DOHH2 (cell line): ENCODE results near the gene CNTN5.

ENCODE experiments used
- H3F3A ChIP-seq: fragments of 200-600 bp; sonication (generic), shearing (Covaris generic); 2 replicates; pipeline ENCODE4 v1.6.0; 2016; ENCODE audit warnings: antibody characterized with exemption, mild to moderate bottlenecking; ENCODE audit not compliant: control insufficient read depth, insufficient read depth
- H3K27ac ChIP-seq: fragments of 200-600 bp; sonication (generic); 2 replicates; pipeline ENCODE4 v1.5.1; 2014; ENCODE audit warnings: low read depth, mild to moderate bottlenecking, low read length, moderate library complexity
- H3K27me3 ChIP-seq: fragments of 200-600 bp; sonication (generic); 2 replicates; pipeline ENCODE4 v1.6.1; 2014; ENCODE audit warnings: mild to moderate bottlenecking, low read length, mixed read lengths; ENCODE audit not compliant: control insufficient read depth
- H3K36me3 ChIP-seq: fragments of 200-600 bp; sonication (generic); 2 replicates; pipeline ENCODE4 v1.6.1; 2014; ENCODE audit warnings: mild to moderate bottlenecking, low read length, moderate library complexity, mixed read lengths; ENCODE audit not compliant: control insufficient read depth
- H3K4me1 ChIP-seq: fragments of 200-600 bp; sonication (generic); 2 replicates; pipeline ENCODE4 v1.6.1; 2014; ENCODE audit warnings: mild to moderate bottlenecking, low read length, mixed read lengths; ENCODE audit not compliant: control insufficient read depth
- H3K4me2 ChIP-seq: fragments of 200-600 bp; sonication (generic); 2 replicates; pipeline ENCODE4 v1.6.0; 2014; ENCODE audit warnings: mild to moderate bottlenecking, low read length, moderate library complexity
- H3K4me3 ChIP-seq: fragments of 200-600 bp; sonication (generic); 2 replicates; pipeline ENCODE4 v1.5.1; 2014; ENCODE audit warnings: mild to moderate bottlenecking, low read length, mixed read lengths
- H3K79me2 ChIP-seq: fragments of 200-600 bp; sonication (generic); 2 replicates; pipeline ENCODE4 v1.6.1; 2014; ENCODE audit warnings: mild to moderate bottlenecking, low read length, mixed read lengths; ENCODE audit not compliant: control insufficient read depth
- H3K9me2 ChIP-seq: fragments of 200-600 bp; sonication (generic); replicated peaks from 2 replicates; pipeline ENCODE4 v1.6.1; 2014; ENCODE audit warnings: mild to moderate bottlenecking, low read length, mixed read lengths; ENCODE audit not compliant: control insufficient read depth
- H3K9me3 ChIP-seq: fragments of 200-600 bp; sonication (generic); 2 replicates; pipeline ENCODE4 v1.6.1; 2014; ENCODE audit warnings: antibody characterized with exemption, low read length, mixed read lengths; ENCODE audit not compliant: control insufficient read depth, insufficient read depth
- H4K20me1 ChIP-seq: fragments of 200-600 bp; sonication (generic); 2 replicates; pipeline ENCODE4 v1.6.0; 2014; ENCODE audit warnings: low read depth, mild to moderate bottlenecking, antibody characterized with exemption, low read length, moderate library complexity; ENCODE audit not compliant: control insufficient read depth, insufficient read depth
- CTCF ChIP-seq: fragments of 200-600 bp; sonication (generic); IDR thresholded peaks from one replicate; pipeline ENCODE4 v1.5.1; 2014; ENCODE audit warnings: antibody characterized with exemption, mild to moderate bottlenecking, low read depth, low read length; ENCODE audit not compliant: poor library complexity, severe bottlenecking
- EZH2phosphoT487 ChIP-seq: fragments of 200-600 bp; sonication (generic); IDR thresholded peaks from 2 replicates; pipeline ENCODE4 v1.6.1; 2017; ENCODE audit warnings: borderline replicate concordance, mild to moderate bottlenecking, antibody characterized with exemption, low read length, moderate library complexity, mixed read lengths

The CNTN5 gene

GRCh38 chr11:99565333-99565732 lies 544.6 kb downstream of the CNTN5 start:
- Histone ChIP-seq H3K27ac (no peak overlapping the region), H3K79me2 (no peaks in the 10 kb centered on the region), H3K9me3 (no peaks in the 10 kb centered on the region), H4K20me1 (no peaks in the 10 kb centered on the region), H3K9me2 (no peaks in the 10 kb centered on the region), H3K4me3 (no peak overlapping the region), H3F3A (no peaks in the 10 kb centered on the region), H3K4me1 (no peaks in the 10 kb centered on the region), H3K27me3 (no peaks in the 10 kb centered on the region), H3K4me2 (no peak overlapping the region), H3K36me3 (no peaks in the 10 kb centered on the region)
- no peak for TF ChIP-seq EZH2phosphoT487
- no peak for TF ChIP-seq CTCF

- TF ChIP-seq EZH2phosphoT487 = no peak
- TF ChIP-seq CTCF = no peak
- no peak overlapping the region for H3K27ac ChIP-seq
- no peaks in the 10 kb centered on the region for H3K79me2 ChIP-seq
- H3K27me3 ChIP-seq = no peaks in the 10 kb centered on the region
- no peak overlapping the region for H3K4me3 ChIP-seq
- H3K9me3 ChIP-seq = no peaks in the 10 kb centered on the region
- no peak overlapping the region for H3K4me2 ChIP-seq
- H3K4me1 ChIP-seq = no peaks in the 10 kb centered on the region
- H3F3A ChIP-seq = no peaks in the 10 kb centered on the region
- no peaks in the 10 kb centered on the region for H3K36me3 ChIP-seq
- H3K9me2 ChIP-seq = no peaks in the 10 kb centered on the region
- no peaks in the 10 kb centered on the region for H4K20me1 ChIP-seq
Measured at GRCh38 chr11:99567334-99567956, 546.7 kb downstream of the CNTN5 start.

- no peaks in the 10 kb centered on the region for H3K36me3 ChIP-seq
- H3K27ac ChIP-seq = no peak overlapping the region
- no peaks in the 10 kb centered on the region for H4K20me1 ChIP-seq
- no peak overlapping the region for H3K4me2 ChIP-seq
- H3F3A ChIP-seq = no peaks in the 10 kb centered on the region
- H3K4me3 ChIP-seq = no peak overlapping the region
- no peaks in the 10 kb centered on the region for H3K9me3 ChIP-seq
- no peaks in the 10 kb centered on the region for H3K79me2 ChIP-seq
- H3K4me1 ChIP-seq = no peaks in the 10 kb centered on the region
- no peaks in the 10 kb centered on the region for H3K27me3 ChIP-seq
- H3K9me2 ChIP-seq = no peaks in the 10 kb centered on the region
- no peak for TF ChIP-seq CTCF
- TF ChIP-seq EZH2phosphoT487 = no peak
Measured at GRCh38 chr11:99568808-99569207, 548.1 kb downstream of the CNTN5 start.

GRCh38 chr11:99571094-99571493 lies 550.3 kb downstream of the CNTN5 start:
- no peaks in the 10 kb centered on the region for H3K79me2 ChIP-seq

More at GRCh38 chr11:99571094-99571493, 550.3 kb downstream of the CNTN5 start:
- H4K20me1 ChIP-seq = no peaks in the 10 kb centered on the region
- no peaks in the 10 kb centered on the region for H3K36me3 ChIP-seq
- H3K27me3 ChIP-seq = no peaks in the 10 kb centered on the region
- H3K4me3 ChIP-seq = no peak overlapping the region
- no peaks in the 10 kb centered on the region for H3K4me1 ChIP-seq
- H3K4me2 ChIP-seq = no peak overlapping the region
- TF ChIP-seq CTCF (no peak), EZH2phosphoT487 (no peak)
- no peaks in the 10 kb centered on the region for H3K9me2 ChIP-seq
- H3K9me3 ChIP-seq = no peaks in the 10 kb centered on the region
- no peaks in the 10 kb centered on the region for H3F3A ChIP-seq
- no peak overlapping the region for H3K27ac ChIP-seq
